Esophagus muscularis mucosa (tissue), 3 donors: ENCODE measurements around the gene MSANTD2.

Source experiments
- POLR2A ChIP-seq: fragments of 450-650 bp; IDR thresholded peaks from one replicate; pipeline ENCODE4 v1.6.1; 2017; ENCODE audit warnings: antibody characterized with exemption, moderate library complexity, mild to moderate bottlenecking, low read depth
- TF ChIP-seq, protein P1 (sequence below), 3 experiments: fragments of 200-600 bp in 2 of 3; fragments of 450-650 bp in 1 of 3; sonication (generic) in 2 of 3; IDR thresholded peaks; one replicate each; pipeline ENCODE4 v1.5.1; 2017 to 2019; ENCODE audit warnings: antibody characterized with exemption in 3 of 3, mild to moderate bottlenecking in 2 of 3, moderate library complexity in 1 of 3

GRCh38 chr11:124754309-124754708 is 45.9 kb downstream of the MSANTD2 start:
- TF ChIP-seq, protein P1, sequence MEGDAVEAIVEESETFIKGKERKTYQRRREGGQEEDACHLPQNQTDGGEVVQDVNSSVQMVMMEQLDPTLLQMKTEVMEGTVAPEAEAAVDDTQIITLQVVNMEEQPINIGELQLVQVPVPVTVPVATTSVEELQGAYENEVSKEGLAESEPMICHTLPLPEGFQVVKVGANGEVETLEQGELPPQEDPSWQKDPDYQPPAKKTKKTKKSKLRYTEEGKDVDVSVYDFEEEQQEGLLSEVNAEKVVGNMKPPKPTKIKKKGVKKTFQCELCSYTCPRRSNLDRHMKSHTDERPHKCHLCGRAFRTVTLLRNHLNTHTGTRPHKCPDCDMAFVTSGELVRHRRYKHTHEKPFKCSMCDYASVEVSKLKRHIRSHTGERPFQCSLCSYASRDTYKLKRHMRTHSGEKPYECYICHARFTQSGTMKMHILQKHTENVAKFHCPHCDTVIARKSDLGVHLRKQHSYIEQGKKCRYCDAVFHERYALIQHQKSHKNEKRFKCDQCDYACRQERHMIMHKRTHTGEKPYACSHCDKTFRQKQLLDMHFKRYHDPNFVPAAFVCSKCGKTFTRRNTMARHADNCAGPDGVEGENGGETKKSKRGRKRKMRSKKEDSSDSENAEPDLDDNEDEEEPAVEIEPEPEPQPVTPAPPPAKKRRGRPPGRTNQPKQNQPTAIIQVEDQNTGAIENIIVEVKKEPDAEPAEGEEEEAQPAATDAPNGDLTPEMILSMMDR (IDR thresholded peaks at IDR 0.05) = no peak
- no peak for TF ChIP-seq POLR2A
